OCI-LY1 (cell line): Measurements from ENCODE around the gene DYNC2I2.
"Not testable (repeated sequence)": the region's sequence is repeated elsewhere in the genome, so short reads cannot be mapped to it uniquely, and the experiment has no call there.

Experiments
- H2AFZ ChIP-seq: fragments of 200-600 bp; sonication (generic), shearing (Covaris generic); 2 replicates; pipeline ENCODE4 v1.6.0; 2014; ENCODE audit warnings: antibody characterized with exemption, mild to moderate bottlenecking, low read length
- H3F3A ChIP-seq: fragments of 200-600 bp; sonication (generic), shearing (Covaris generic); 2 replicates; pipeline ENCODE4 v1.6.0; 2014; ENCODE audit warnings: mild to moderate bottlenecking, antibody characterized with exemption, low read length, moderate library complexity; ENCODE audit not compliant: insufficient read depth
- H3K27ac ChIP-seq: fragments of 200-600 bp; sonication (generic); 2 replicates; pipeline ENCODE4 v1.5.1; 2014; ENCODE audit warnings: low read length, mixed run types, mild to moderate bottlenecking, low read depth; ENCODE audit not compliant: poor library complexity, severe bottlenecking
- H3K27me3 ChIP-seq: fragments of 200-600 bp; sonication (generic); 2 replicates; pipeline ENCODE4 v1.6.0; 2014; ENCODE audit warnings: antibody characterized with exemption, mild to moderate bottlenecking, low read length, moderate library complexity; ENCODE audit not compliant: insufficient read depth
- H3K36me3 ChIP-seq: fragments of 200-600 bp; sonication (generic); 2 replicates; pipeline ENCODE4 v1.6.1; 2014; ENCODE audit warnings: mild to moderate bottlenecking, antibody characterized with exemption, low read length, moderate library complexity, mixed read lengths; ENCODE audit not compliant: insufficient read depth
- H3K4me1 ChIP-seq: fragments of 200-600 bp; sonication (generic); 2 replicates; pipeline ENCODE4 v1.5.1; 2014; ENCODE audit warnings: mild to moderate bottlenecking, low read length, moderate library complexity; ENCODE audit not compliant: insufficient read depth, severe bottlenecking
- H3K4me2 ChIP-seq: fragments of 200-600 bp; sonication (generic), shearing (Covaris generic); 2 replicates; pipeline ENCODE4 v1.6.1; 2014; ENCODE audit warnings: low read length
- H3K4me3 ChIP-seq: fragments of 200-600 bp; sonication (generic); 2 replicates; pipeline ENCODE4 v1.5.1; 2014; ENCODE audit warnings: low read length, low read depth, mild to moderate bottlenecking, mixed read lengths; ENCODE audit not compliant: poor library complexity, severe bottlenecking
- H3K79me2 ChIP-seq: fragments of 200-600 bp; shearing (Covaris generic); 2 replicates; pipeline ENCODE4 v1.6.1; 2016; ENCODE audit warnings: mixed run types, low read length, mixed read lengths; ENCODE audit not compliant: insufficient read depth
- H3K9ac ChIP-seq: fragments of 200-600 bp; sonication (generic), shearing (Covaris generic); 2 replicates; pipeline ENCODE4 v1.6.1; 2014; ENCODE audit warnings: mild to moderate bottlenecking, low read length, mixed read lengths
- H3K9me2 ChIP-seq: fragments of 200-600 bp; sonication (generic), shearing (Covaris generic); 2 replicates; pipeline ENCODE4 v1.6.1; 2014; ENCODE audit warnings: low read depth, mild to moderate bottlenecking, low read length, mixed read lengths
- H3K9me3 ChIP-seq: fragments of 200-600 bp; shearing (Covaris generic); 2 replicates; pipeline ENCODE4 v1.6.1; 2014; ENCODE audit warnings: low read length, mixed read lengths
- H4K20me1 ChIP-seq: fragments of 200-600 bp; sonication (generic), shearing (Covaris generic); 2 replicates; pipeline ENCODE4 v1.6.0; 2016; ENCODE audit warnings: mild to moderate bottlenecking, low read length; ENCODE audit not compliant: insufficient read depth
- CTCF ChIP-seq: fragments of 200-600 bp; sonication (generic), shearing (Covaris generic); IDR thresholded peaks from 2 replicates; pipeline ENCODE4 v1.5.1; 2017; ENCODE audit warnings: mild to moderate bottlenecking, antibody characterized with exemption, low read length, moderate library complexity, mixed read lengths
- EZH2 ChIP-seq: fragments of 200-600 bp; sonication (generic), shearing (Covaris generic); IDR thresholded peaks from 2 replicates; pipeline ENCODE4 v1.8.0; 2017; ENCODE audit warnings: borderline replicate concordance, mixed run types, mild to moderate bottlenecking, antibody characterized with exemption, low read length, moderate library complexity, mixed read lengths

DYNC2I2 gene

DNA sequence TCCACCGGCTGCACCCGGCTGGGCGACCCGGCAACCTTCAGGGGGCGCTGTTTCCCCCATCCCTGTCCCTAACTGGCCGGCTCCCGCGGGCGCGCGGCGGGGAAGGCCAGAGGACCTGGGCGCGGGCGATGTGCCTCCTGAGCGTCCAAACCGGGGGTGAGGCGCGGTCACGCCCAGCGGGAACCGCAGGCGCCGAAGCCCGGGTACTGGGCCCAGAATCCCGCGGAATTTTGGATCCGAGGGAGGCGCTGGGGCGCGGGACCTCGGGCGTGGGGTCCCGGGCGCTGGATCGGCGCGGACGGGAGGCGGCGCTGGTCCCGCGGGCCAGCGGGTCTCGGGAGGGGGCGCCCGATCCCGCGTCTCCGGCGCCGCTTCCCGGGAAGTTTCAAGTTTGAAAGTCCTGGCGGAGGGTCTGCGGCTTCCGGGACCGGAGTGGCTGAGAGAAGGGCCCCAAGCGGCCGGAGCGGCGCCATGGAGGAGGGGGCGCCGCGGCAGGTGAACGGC, 45.9 kb upstream of the DYNC2I2 start, which contains the start of gene PKN3:
Gene PKN3, plus strand, starts transcription at position 59 of the 504 bp plus-strand sequence. Its CDS starts 413 bp downstream, at position 472.
- H3K9me3 ChIP-seq = no peaks in the 10 kb centered on the region
- no peaks in the 10 kb centered on the region for H3K9me2 ChIP-seq
- peak within 1 kb of the TSS; percentile 78 for H3K27ac ChIP-seq
- H3K79me2 ChIP-seq = no peaks in the 10 kb centered on the region
- H3K4me1 ChIP-seq = peaks cover 28% of the 10 kb centered on the region
- TF ChIP-seq EZH2 (no peak), CTCF (peak; percentile 91)
- H3K4me2 ChIP-seq = peak within 1 kb of the TSS; percentile 81
- H3K36me3 ChIP-seq = peaks cover 23% of the 10 kb centered on the region
- no peaks in the 10 kb centered on the region for H3K27me3 ChIP-seq
- peak within 1 kb of the TSS; percentile 80 for H3K4me3 ChIP-seq
- H2AFZ ChIP-seq = no peak within 1 kb of the TSS
- no peaks in the 10 kb centered on the region; the same call in 1 of the 2 replicates for H3F3A ChIP-seq
- no peaks in the 10 kb centered on the region for H4K20me1 ChIP-seq
- H3K9ac ChIP-seq = peak within 1 kb of the TSS; percentile 81

DNA sequence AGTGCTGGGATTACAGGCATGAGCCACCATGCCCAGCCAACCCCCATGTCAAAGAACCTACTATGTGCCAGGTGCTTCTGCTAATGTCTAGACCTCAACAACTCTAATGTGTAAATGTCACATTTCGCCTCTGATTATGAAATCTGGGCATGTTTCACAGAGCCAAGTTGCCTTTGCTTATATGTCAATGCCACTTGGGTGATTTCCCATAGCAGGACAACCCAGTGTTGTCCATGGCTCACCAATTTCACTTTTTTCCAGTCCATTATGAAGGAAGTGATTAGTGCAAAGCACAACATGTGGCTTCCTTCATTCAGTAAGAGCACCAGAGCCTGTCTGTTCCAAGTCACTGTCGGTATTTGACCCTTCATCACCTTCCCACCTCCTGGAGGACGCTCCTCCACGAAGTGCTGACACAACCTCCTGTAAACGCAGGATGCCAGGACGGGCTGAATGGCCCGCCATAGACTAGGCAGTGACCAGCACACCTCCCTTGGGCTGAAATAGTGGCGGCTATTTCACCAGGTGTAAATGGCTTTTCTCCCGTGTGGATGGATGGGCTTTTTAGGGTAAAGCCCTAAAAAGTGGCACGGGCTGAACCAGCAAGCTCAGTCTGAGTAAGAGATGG, 44.7 kb upstream of the DYNC2I2 start:
- no peaks in the 10 kb centered on the region for H3K9me3 ChIP-seq
- no peak overlapping the region for H3K27ac ChIP-seq
- no peak overlapping the region for H2AFZ ChIP-seq
- no peak overlapping the region for H3K4me3 ChIP-seq
- TF ChIP-seq EZH2 (no peak), CTCF (no peak)
- H3K36me3 ChIP-seq = peaks cover 24% of the 10 kb centered on the region; the same call in 1 of the 2 replicates
- H3K79me2 ChIP-seq = no peaks in the 10 kb centered on the region
- H3K9me2 ChIP-seq = no peaks in the 10 kb centered on the region
- H4K20me1 ChIP-seq = no peaks in the 10 kb centered on the region
- H3K4me2 ChIP-seq = no peak overlapping the region
- peaks cover 28% of the 10 kb centered on the region for H3K4me1 ChIP-seq
- H3K27me3 ChIP-seq = no peaks in the 10 kb centered on the region
- H3F3A ChIP-seq = peaks cover 5% of the 10 kb centered on the region; the same call in 1 of the 2 replicates
- H3K9ac ChIP-seq = no peak overlapping the region

- not testable (repeated sequence) for H3K9ac ChIP-seq, H3K4me2 ChIP-seq, H3K79me2 ChIP-seq, H3K27ac ChIP-seq, H3K27me3 ChIP-seq, H3K9me3 ChIP-seq, H3K4me3 ChIP-seq, H3K9me2 ChIP-seq, H2AFZ ChIP-seq, H4K20me1 ChIP-seq, H3F3A ChIP-seq
- Histone ChIP-seq H3K36me3 (peaks cover 30% of the 10 kb centered on the region), H3K4me1 (peaks cover 18% of the 10 kb centered on the region)
Measured at GRCh38 chr9:128699096-128699795, 42.6 kb upstream of the DYNC2I2 start.
